ENCODE measurements around the gene SLX1B. TPM values are rescaled to one million over a fixed set of nuclear protein-coding genes. Genes with fewer than 3 reads are reported as not detected.
"Not testable (repeated sequence)": the region's sequence is repeated elsewhere in the genome, so short reads cannot be mapped to it uniquely, and the experiment has no call there.

Gene SLX1B
- total RNA-seq, 1 experiment from 2014 or later, result 99.7 TPM

DNA sequence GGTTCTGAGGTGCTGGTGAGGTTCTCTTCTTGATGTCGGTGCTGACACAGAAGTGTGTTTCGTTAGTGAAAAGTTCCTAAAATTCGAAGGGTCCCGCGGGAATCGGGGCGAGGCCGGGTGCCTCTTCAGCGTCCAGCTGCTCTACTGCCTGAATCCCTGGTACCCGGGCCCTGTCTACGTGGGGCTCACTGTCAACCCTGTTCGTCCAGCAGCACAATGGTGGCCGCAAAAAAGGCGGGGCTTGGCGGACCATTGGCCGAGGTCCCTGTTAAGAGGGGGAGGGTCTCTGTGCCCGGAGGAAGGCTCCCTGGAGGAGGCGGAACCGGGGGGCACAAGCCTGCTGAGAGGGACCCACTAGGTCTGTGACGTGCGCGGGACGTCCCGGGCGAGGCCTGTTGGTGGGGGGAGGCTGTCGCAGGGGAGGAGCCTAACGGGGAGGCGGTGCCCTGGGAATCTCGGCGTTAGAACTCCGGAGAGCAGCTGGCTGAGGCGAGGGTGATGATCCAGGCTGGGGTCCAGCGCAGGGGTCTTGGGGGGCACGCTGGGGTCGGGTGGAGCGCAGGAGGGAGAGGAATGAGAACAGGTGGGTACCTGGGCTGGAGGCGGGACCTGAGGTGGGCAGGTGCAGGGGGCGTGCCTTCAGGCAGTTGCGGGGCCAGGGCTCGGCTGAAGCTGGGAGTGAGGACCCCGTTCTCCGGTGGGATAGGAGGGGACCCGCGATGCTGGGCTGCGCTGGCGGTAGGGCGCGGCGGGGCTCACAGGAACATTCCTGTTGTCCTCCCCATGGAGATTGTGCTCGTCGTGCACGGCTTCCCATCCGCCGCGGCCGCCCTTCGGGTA, 11.9 kb downstream of the SLX1B start:
- CTCF ChIA-PET; H3K4me1 Mint-ChIP-seq (ENCODE audit: low read depth, unreplicated experiment); DNase-seq; H3K27me3 Mint-ChIP-seq (ENCODE audit: unreplicated experiment); H3K36me3 Mint-ChIP-seq (ENCODE audit: insufficient read depth, unreplicated experiment); intact Hi-C loops (cut with micrococcal nuclease; ENCODE audit: unreplicated experiment); H3K27ac Mint-ChIP-seq (ENCODE audit: unreplicated experiment); H3K9me3 Mint-ChIP-seq (ENCODE audit: low read depth, unreplicated experiment); H3K4me3 Mint-ChIP-seq (ENCODE audit: low read depth, unreplicated experiment); BruUV-seq (replicated peaks): not testable (repeated sequence)

- TSS peak; percentile 51 for BruUV-seq (replicated peaks)
- CTCF ChIA-PET; H3K9me3 Mint-ChIP-seq (ENCODE audit: low read depth, unreplicated experiment); H3K4me3 Mint-ChIP-seq (ENCODE audit: low read depth, unreplicated experiment); H3K27ac Mint-ChIP-seq (ENCODE audit: unreplicated experiment); intact Hi-C loops (cut with micrococcal nuclease; ENCODE audit: unreplicated experiment); DNase-seq; H3K27me3 Mint-ChIP-seq (ENCODE audit: unreplicated experiment); H3K4me1 Mint-ChIP-seq (ENCODE audit: low read depth, unreplicated experiment); H3K36me3 Mint-ChIP-seq (ENCODE audit: insufficient read depth, unreplicated experiment): not testable (repeated sequence)
These were observed 12.6 kb downstream of the SLX1B start for GRCh38 chr16:29466904-29467303.

DNA sequence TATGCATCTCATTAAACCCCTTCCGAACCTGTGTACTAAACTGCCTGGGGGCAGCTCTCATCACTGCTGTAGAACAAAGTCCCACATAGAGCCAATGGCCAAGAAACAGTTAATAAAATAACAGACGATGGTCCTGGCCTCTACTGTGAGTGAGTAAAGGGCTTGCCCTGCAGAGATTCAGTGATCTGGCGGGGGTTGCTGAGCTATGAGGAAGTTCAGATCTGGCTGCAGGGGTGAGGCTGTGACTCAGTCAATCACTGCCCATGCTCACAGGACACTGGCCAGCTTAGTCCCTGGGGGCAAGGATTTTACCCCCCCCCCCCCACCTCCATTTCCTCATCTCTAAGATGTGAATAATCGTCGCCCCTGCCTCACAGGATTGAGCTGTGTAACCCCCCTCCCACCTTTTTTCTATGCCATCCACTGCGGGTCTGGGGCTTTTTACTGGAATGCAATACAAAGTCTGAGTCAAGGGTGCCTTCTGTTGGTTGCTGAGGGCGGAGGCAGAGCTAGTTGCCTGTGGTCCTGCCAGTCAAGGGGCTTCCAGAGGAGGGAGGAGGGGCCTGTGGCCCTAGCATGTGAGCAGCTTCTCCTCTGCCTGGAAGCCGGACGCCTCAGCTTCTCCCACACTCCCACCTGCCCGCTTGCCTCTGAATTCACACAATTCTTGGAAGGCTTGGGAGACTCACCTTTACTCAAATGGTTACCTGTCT, 13.5 kb downstream of the SLX1B start:
- H3K27ac Mint-ChIP-seq (ENCODE audit: unreplicated experiment); H3K9me3 Mint-ChIP-seq (ENCODE audit: low read depth, unreplicated experiment); DNase-seq; CTCF ChIA-PET; H3K4me1 Mint-ChIP-seq (ENCODE audit: low read depth, unreplicated experiment); H3K36me3 Mint-ChIP-seq (ENCODE audit: insufficient read depth, unreplicated experiment); H3K27me3 Mint-ChIP-seq (ENCODE audit: unreplicated experiment); intact Hi-C loops (cut with micrococcal nuclease; ENCODE audit: unreplicated experiment); H3K4me3 Mint-ChIP-seq (ENCODE audit: low read depth, unreplicated experiment); BruUV-seq (replicated peaks): not testable (repeated sequence)

- H3K4me3 Mint-ChIP-seq (ENCODE audit: low read depth, unreplicated experiment); H3K4me1 Mint-ChIP-seq (ENCODE audit: low read depth, unreplicated experiment); H3K36me3 Mint-ChIP-seq (ENCODE audit: insufficient read depth, unreplicated experiment); H3K9me3 Mint-ChIP-seq (ENCODE audit: low read depth, unreplicated experiment); CTCF ChIA-PET; intact Hi-C loops (cut with micrococcal nuclease; ENCODE audit: unreplicated experiment); BruUV-seq (replicated peaks); H3K27me3 Mint-ChIP-seq (ENCODE audit: unreplicated experiment); H3K27ac Mint-ChIP-seq (ENCODE audit: unreplicated experiment): not testable (repeated sequence)
- DNase-seq, result peak; percentile 77
These were observed 15.3 kb downstream of the SLX1B start for GRCh38 chr16:29469660-29470059.

GRCh38 chr16:29472065-29472464, 17.7 kb downstream of the SLX1B start:
- H3K4me3 Mint-ChIP-seq (ENCODE audit: low read depth, unreplicated experiment); intact Hi-C loops (cut with micrococcal nuclease; ENCODE audit: unreplicated experiment); H3K36me3 Mint-ChIP-seq (ENCODE audit: insufficient read depth, unreplicated experiment); DNase-seq; CTCF ChIA-PET; H3K27me3 Mint-ChIP-seq (ENCODE audit: unreplicated experiment); BruUV-seq (replicated peaks); H3K9me3 Mint-ChIP-seq (ENCODE audit: low read depth, unreplicated experiment); H3K27ac Mint-ChIP-seq (ENCODE audit: unreplicated experiment); H3K4me1 Mint-ChIP-seq (ENCODE audit: low read depth, unreplicated experiment): not testable (repeated sequence)

- H3K9me3 Mint-ChIP-seq (ENCODE audit: low read depth, unreplicated experiment); H3K27ac Mint-ChIP-seq (ENCODE audit: unreplicated experiment); H3K4me1 Mint-ChIP-seq (ENCODE audit: low read depth, unreplicated experiment); CTCF ChIA-PET; H3K27me3 Mint-ChIP-seq (ENCODE audit: unreplicated experiment); BruUV-seq (replicated peaks); DNase-seq; intact Hi-C loops (cut with micrococcal nuclease; ENCODE audit: unreplicated experiment); H3K4me3 Mint-ChIP-seq (ENCODE audit: low read depth, unreplicated experiment); H3K36me3 Mint-ChIP-seq (ENCODE audit: insufficient read depth, unreplicated experiment): not testable (repeated sequence)
These were observed 27.9 kb downstream of the SLX1B start for GRCh38 chr16:29482276-29482675.

DNA sequence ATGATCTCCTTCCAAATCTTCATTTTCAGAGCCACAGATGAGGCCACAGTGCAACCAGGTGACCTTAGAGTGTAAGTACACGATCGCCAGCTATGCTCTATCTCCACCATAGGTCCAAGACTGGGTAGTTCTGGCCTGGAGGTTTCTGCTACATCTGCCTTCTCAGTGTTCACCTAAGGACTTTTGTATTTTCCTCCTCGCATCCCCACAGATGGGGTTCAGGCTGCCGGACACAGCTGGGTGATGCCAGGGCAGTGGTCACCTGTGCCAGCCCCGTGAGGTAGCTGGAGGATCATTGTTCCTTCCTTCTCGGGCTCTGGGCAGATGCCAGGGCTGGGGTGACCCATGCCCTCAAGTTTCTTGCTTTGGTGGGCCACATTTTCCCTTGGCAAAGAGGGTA, 52.0 kb downstream of the SLX1B start, which contains the start of gene NPIPB12:
NPIPB12 (minus strand) TSS at position 101 of the 400 bp plus-strand sequence.
- intact Hi-C loops (cut with micrococcal nuclease; ENCODE audit: unreplicated experiment); CTCF ChIA-PET; BruUV-seq (replicated peaks); H3K27me3 Mint-ChIP-seq (ENCODE audit: unreplicated experiment); DNase-seq; H3K36me3 Mint-ChIP-seq (ENCODE audit: insufficient read depth, unreplicated experiment); H3K4me3 Mint-ChIP-seq (ENCODE audit: low read depth, unreplicated experiment); H3K9me3 Mint-ChIP-seq (ENCODE audit: low read depth, unreplicated experiment); H3K27ac Mint-ChIP-seq (ENCODE audit: unreplicated experiment); H3K4me1 Mint-ChIP-seq (ENCODE audit: low read depth, unreplicated experiment): not testable (repeated sequence)

Other genes starting within 250 kb of the SLX1B start
- 5.9 and 6.4 TPM in 2 replicates for gene NPIPB11, start 47.8 kb upstream of the SLX1B start, total RNA-seq (2022)
- 11.6 and 13.5 TPM in 2 replicates for gene BOLA2, start 182 bp upstream of the SLX1B start, total RNA-seq (2022)
- gene SULT1A4, start 5.4 kb downstream of the SLX1B start, total RNA-seq (2022), result 4.2 and 6.9 TPM in 2 replicates
- gene NPIPB12, start 51.9 kb downstream of the SLX1B start, total RNA-seq (2022), result 78.5 and 86.4 TPM in 2 replicates
- gene SPN, start 208.7 kb downstream of the SLX1B start, total RNA-seq (2022), result not detected in 2 replicates
- 4.6 and 7.5 TPM in 2 replicates for gene QPRT, start 224.6 kb downstream of the SLX1B start, total RNA-seq (2022)

All from Calu3 (cell line).